SK-N-MC (cell line): ENCODE data around the gene CASTOR2.
"Not testable (repeated sequence)": the region's sequence is repeated elsewhere in the genome, so short reads cannot be mapped to it uniquely, and the experiment has no call there.

ENCODE experiments used
- DNase-seq: peaks from one replicate; pipeline ENCODE4 v3.0.0-alpha.2; 2011; ENCODE audit warnings: low read depth, low spot score
- H3K27ac ChIP-seq: fragments of 200-600 bp; sonication (generic); 2 replicates; pipeline ENCODE4 v1.5.1; 2016; ENCODE audit warnings: mixed run types
- H3K36me3 ChIP-seq: fragments of 200-600 bp; sonication (generic); 2 replicates; pipeline ENCODE4 v1.6.1; 2017; ENCODE audit warnings: antibody characterized with exemption, low read length, mixed read lengths; ENCODE audit not compliant: insufficient read depth
- H3K4me3 ChIP-seq: fragments of 200-600 bp; sonication (generic); 2 replicates; pipeline ENCODE4 v1.5.1; 2016
- H3K9ac ChIP-seq: fragments of 200-600 bp; sonication (generic); 2 replicates; pipeline ENCODE4 v1.8.0; 2017; ENCODE audit warnings: mixed run types, mixed read lengths; ENCODE audit not compliant: insufficient read length
- H3K9me3 ChIP-seq: fragments of 200-600 bp; sonication (generic); 2 replicates; pipeline ENCODE4 v1.6.1; 2017; ENCODE audit warnings: low read depth, mild to moderate bottlenecking, antibody characterized with exemption, low read length, moderate library complexity, mixed read lengths
- EZH2 ChIP-seq: fragments of 200-600 bp; sonication (generic); IDR thresholded peaks from one replicate; pipeline ENCODE4 v1.6.1; 2017; ENCODE audit warnings: antibody characterized with exemption
- FOXP2 ChIP-seq: optimal IDR thresholded peaks from 2 replicates; pipeline ENCODE3; 2011; ENCODE audit warnings: mild to moderate bottlenecking, moderate library complexity; ENCODE audit not compliant: insufficient read depth; ENCODE audit errors: extremely low read length, control extremely low read depth
- POLR2AphosphoS5 ChIP-seq: IDR thresholded peaks from 2 replicates; pipeline ENCODE4 v1.6.1; 2012; ENCODE audit warnings: mild to moderate bottlenecking, low read depth, low read length, borderline replicate concordance

Gene CASTOR2

GRCh38 chr7:74966909-74967308 is 2.4 kb downstream of the CASTOR2 start:
- H3K9ac ChIP-seq, H3K27ac ChIP-seq, H3K9me3 ChIP-seq, H3K36me3 ChIP-seq, H3K4me3 ChIP-seq, DNase-seq: not testable (repeated sequence)

GRCh38 chr7:74971431-74971830 is 6.9 kb downstream of the CASTOR2 start:
- not testable (repeated sequence) for H3K9me3 ChIP-seq, H3K27ac ChIP-seq, H3K9ac ChIP-seq, H3K36me3 ChIP-seq, DNase-seq, H3K4me3 ChIP-seq

GRCh38 chr7:74972377-74972776 is 7.9 kb downstream of the CASTOR2 start:
- not testable (repeated sequence) for DNase-seq, H3K27ac ChIP-seq, H3K4me3 ChIP-seq, H3K36me3 ChIP-seq, H3K9ac ChIP-seq, H3K9me3 ChIP-seq

- not testable (repeated sequence) for H3K9ac ChIP-seq, H3K27ac ChIP-seq, H3K4me3 ChIP-seq, H3K9me3 ChIP-seq, H3K36me3 ChIP-seq, DNase-seq
Observed at GRCh38 chr7:74975959-74976358, 11.5 kb downstream of the CASTOR2 start.

- H3K9ac ChIP-seq, H3K27ac ChIP-seq, DNase-seq, H3K9me3 ChIP-seq, H3K4me3 ChIP-seq, H3K36me3 ChIP-seq: not testable (repeated sequence)
Observed at GRCh38 chr7:74977523-74977922, 13.0 kb downstream of the CASTOR2 start.

- H3K36me3 ChIP-seq, H3K9me3 ChIP-seq, DNase-seq: not testable (repeated sequence)
Observed at GRCh38 chr7:74988436-74988835, 23.9 kb downstream of the CASTOR2 start.

GRCh38 chr7:74993121-74993520 is 28.6 kb downstream of the CASTOR2 start:
- TF ChIP-seq POLR2AphosphoS5 (no peak), FOXP2 (no peak), EZH2 (no peak)
- no peak overlapping the region for H3K4me3 ChIP-seq
- H3K9me3 ChIP-seq, result no peaks in the 10 kb centered on the region
- H3K27ac ChIP-seq, result no peak overlapping the region; the same call in 1 of the 2 replicates
- H3K36me3 ChIP-seq, result no peaks in the 10 kb centered on the region
- DNase-seq, result no peak
- no peak overlapping the region for H3K9ac ChIP-seq

More at GRCh38 chr7:74988436-74988835, 23.9 kb downstream of the CASTOR2 start:
- H3K9ac ChIP-seq, H3K27ac ChIP-seq, H3K4me3 ChIP-seq: not testable (repeated sequence)

GRCh38 chr7:74994869-74995543 is 30.5 kb downstream of the CASTOR2 start:
- not testable (repeated sequence) for H3K27ac ChIP-seq, H3K9ac ChIP-seq, H3K36me3 ChIP-seq, DNase-seq, H3K4me3 ChIP-seq, H3K9me3 ChIP-seq

- not testable (repeated sequence) for DNase-seq, H3K36me3 ChIP-seq, H3K4me3 ChIP-seq, H3K9ac ChIP-seq, H3K9me3 ChIP-seq, H3K27ac ChIP-seq
Observed at GRCh38 chr7:74996361-74996760, 31.9 kb downstream of the CASTOR2 start.

GRCh38 chr7:74997811-74998210 is 33.3 kb downstream of the CASTOR2 start:
- H3K27ac ChIP-seq, DNase-seq, H3K36me3 ChIP-seq, H3K9me3 ChIP-seq, H3K9ac ChIP-seq, H3K4me3 ChIP-seq: not testable (repeated sequence)

- H3K9me3 ChIP-seq, DNase-seq, H3K9ac ChIP-seq, H3K36me3 ChIP-seq, H3K27ac ChIP-seq, H3K4me3 ChIP-seq: not testable (repeated sequence)
Observed at GRCh38 chr7:75001356-75001755, 36.9 kb downstream of the CASTOR2 start.
